NOMO-1 treated with DMSO at 0.1 percent for 48 hours (cell line): ENCODE measurements around the gene NOTCH2.

ENCODE experiments used
- DNase-seq: peaks from one replicate; lab custom pipeline; 2025; ENCODE audit not compliant: unreplicated experiment; lab: John Stamatoyannopoulos, UW

Gene NOTCH2

DNA sequence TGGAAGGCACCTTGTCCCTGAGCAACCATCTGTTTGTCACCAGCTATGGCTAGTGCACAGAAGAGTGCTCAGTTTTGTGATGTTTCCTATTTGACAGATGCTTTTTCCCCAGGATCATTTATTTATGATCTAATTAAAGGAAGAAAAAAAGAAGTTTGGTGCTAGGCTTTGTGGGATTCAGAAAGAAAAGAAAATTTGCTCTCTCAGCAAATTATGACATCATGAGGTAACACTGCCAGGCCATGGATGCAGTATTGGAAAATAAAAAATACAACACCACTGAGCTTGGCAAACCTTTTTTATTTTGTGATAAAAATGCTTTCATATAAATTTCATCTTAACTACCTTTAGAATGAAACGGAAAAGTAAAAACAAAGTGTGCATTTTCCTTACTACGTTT lies 157.7 kb downstream of the NOTCH2 start:
- DNase-seq: no peak

GRCh38 chr1:119910618-119911017 lies 158.8 kb downstream of the NOTCH2 start:
- no peak for DNase-seq

GRCh38 chr1:119909890-119910596 lies 159.4 kb downstream of the NOTCH2 start:
- DNase-seq: no peak

DNA sequence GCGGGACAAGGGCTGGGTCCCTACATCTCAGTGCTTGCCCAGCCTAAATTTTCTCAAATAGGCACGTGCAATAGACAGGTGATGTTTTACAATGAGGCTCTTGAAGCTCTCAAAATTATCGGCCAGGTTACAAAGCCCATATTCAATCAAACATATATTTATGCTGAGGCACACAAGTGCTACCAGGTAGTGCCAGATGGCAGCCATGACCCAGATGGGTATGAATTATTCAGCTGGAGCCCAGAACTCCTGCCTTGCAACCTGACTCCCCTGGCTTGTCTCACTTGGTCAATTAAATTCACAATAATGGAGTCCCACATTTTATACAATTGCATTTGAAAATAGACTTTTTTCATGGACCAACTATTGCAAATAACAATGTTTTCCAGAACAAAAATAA lies 160.8 kb downstream of the NOTCH2 start:
- no peak for DNase-seq

GRCh38 chr1:119906927-119907652 lies 162.4 kb downstream of the NOTCH2 start:
- DNase-seq: no peak

- DNase-seq: no peak
Measured at GRCh38 chr1:119903443-119903835, 166.0 kb downstream of the NOTCH2 start.

- DNase-seq: no peak
Measured at GRCh38 chr1:119902775-119903442, 166.6 kb downstream of the NOTCH2 start.

DNA sequence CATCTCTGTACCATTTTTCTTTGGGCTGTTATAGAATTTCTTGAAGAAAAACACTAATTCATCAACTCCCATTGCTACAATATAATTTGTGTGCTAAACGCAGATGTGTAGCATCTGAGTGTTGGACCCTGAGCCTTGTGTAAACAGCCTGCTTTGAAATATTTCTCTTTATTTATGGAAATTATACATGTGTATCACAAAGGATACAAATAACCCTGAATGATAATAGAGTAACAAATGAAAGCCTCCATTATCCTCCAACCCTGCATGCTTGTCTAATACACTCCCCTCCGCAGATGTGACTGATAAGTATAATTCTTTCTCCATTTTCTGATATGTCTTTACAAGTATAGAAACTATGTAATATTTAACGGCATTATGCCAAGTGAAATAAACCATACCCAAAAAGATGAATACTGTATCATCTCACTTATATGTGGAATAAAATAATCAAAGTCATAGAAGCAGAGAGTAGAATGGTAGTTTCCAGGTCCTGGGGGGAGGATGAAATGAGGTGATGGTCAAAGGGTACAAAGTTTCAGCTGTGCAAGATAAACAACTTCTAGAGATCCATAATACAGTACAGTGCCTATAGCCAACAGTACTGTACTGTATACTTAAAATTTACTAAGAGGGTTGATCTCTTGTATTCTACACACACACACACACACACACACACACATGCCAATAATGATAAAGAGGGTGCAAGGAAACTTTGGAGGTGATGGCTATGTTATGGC lies 170.3 kb downstream of the NOTCH2 start:
- DNase-seq: no peak

DNA sequence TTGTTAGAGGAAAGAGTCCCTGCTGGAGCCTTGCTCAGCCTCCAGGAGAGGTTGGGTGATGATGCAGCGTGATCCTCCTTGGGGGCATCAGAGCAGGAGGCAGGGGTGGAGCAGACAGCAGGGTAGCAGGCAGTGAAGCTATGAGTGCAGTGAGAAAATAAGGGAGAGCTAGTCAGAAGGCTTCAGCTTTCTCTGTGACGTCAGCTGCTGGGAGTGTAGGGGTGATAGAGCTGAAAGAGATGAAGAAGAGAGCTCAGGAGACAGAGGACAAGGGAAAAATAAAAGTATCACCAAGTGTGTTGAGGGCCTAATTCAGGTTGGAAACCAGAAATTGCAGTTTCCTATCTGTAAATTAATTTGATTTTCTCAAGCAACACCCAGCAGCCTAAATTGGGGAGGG lies 170.9 kb downstream of the NOTCH2 start:
- DNase-seq: no peak

GRCh38 chr1:119896303-119896702 lies 173.2 kb downstream of the NOTCH2 start, which contains the start of gene ADAM30:
Gene ADAM30 (minus strand): TSS chr1:119896515. CDS start chr1:119896336, 179 bp downstream.
- DNase-seq: no peak

DNA sequence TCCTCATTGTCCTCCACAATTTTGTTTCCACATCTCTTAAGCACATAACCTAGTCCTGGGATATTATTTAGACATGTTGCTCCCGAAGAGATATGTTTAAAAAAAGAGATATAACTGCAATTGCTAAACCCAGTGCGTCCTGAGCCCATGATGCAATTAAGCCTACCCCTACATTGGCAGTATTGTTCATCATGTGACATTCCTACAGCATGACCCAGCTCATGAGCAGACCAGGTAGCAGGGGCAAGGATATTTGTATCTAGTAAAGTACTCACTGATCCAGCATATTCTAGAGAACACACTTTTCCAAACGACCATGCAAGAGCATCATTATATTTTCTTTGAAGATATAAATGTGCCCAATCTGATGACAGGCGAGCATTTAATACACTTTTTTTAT lies 174.4 kb downstream of the NOTCH2 start:
- no peak for DNase-seq

GRCh38 chr1:119893827-119894700 lies 175.4 kb downstream of the NOTCH2 start:
- no peak for DNase-seq

- DNase-seq: no peak
Measured at GRCh38 chr1:119893238-119893791, 176.1 kb downstream of the NOTCH2 start.

DNA sequence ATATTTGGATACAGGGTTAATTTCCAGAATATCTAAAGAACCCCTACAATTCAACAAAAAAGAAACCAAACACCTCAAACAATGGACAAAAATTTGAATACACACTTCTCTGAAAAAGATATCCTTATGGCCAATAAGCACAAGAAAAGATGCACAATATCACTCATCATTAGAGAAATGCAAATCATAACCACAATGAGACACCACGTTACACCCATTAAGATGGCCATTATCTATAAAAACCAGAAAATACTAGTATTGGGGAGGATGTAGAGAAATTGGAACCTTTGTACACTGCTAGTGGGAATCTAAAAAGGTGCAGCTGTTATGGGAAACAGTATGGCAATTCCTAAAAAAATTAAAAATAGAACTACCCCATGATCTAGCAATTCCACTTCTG lies 178.1 kb downstream of the NOTCH2 start:
- DNase-seq: no peak

DNA sequence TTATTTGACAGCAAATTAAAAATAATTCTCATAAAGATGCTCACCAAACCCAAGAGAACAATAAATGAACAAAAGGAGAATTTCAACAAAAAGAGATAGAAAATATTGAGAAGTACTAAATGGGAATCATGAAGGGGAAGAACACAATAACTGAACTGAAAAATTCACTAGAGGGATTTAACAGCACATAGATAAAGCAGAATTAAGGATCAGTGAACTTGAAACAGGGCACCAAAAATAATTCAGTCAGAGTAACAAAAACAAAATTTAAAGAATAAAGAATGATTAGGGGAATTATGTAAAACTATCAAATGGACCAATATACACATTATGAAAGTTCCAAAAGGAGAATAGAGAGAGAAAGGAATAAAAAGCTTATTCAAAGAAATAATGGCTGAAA lies 181.0 kb downstream of the NOTCH2 start:
- DNase-seq: no peak

- DNase-seq: no peak
Measured at GRCh38 chr1:119887427-119887826, 182.0 kb downstream of the NOTCH2 start.

GRCh38 chr1:119885903-119886783 lies 183.3 kb downstream of the NOTCH2 start:
- peak; percentile 24 for DNase-seq

- DNase-seq: no peak
Measured at GRCh38 chr1:119884711-119885110, 184.8 kb downstream of the NOTCH2 start.

DNA sequence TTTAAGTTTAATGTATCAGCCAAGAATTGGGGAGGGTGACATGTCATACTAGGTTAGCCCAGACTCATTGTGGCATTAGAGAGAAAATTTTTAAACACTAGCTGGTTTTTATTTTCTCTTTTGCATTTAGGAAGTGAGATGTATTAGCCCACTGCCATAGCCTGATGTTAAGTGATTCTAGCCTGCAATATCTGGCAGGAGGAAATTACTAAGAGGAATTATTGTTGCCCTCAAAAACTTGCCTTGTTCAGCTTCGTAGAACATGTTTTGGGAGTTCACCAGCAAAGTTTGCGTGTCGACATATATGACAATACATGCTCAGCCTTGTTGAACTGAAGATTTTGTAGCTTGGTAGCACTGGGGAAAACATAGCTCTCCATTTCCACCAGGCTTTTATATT lies 185.6 kb downstream of the NOTCH2 start:
- DNase-seq: no peak
